Suprapubic skin (tissue), 4 donors: ENCODE results near the gene AKR1C3. TPM values are rescaled to one million over a fixed set of nuclear protein-coding genes. Genes with fewer than 3 reads are reported as not detected.

Experiments
- DNase-seq, 2 donors: peaks; one replicate each; pipeline ENCODE4 v3.0.0-alpha.2; 2019; ENCODE audit warnings: low spot score in 2 of 2
- H3K27ac ChIP-seq: fragments of 200-600 bp; sonication (generic); one replicate; pipeline ENCODE4 v1.5.1; 2019
- H3K27me3 ChIP-seq: fragments of 200-600 bp; sonication (generic); one replicate; pipeline ENCODE4 v1.5.1; 2019
- H3K36me3 ChIP-seq: fragments of 200-600 bp; sonication (generic); one replicate; pipeline ENCODE4 v1.5.1; 2019
- H3K4me1 ChIP-seq: fragments of 200-600 bp; sonication (generic); one replicate; pipeline ENCODE4 v1.5.1; 2019
- H3K4me3 ChIP-seq: fragments of 200-600 bp; sonication (generic); one replicate; pipeline ENCODE4 v1.5.1; 2019; ENCODE audit warnings: mild to moderate bottlenecking
- H3K9me3 ChIP-seq: fragments of 200-600 bp; sonication (generic); one replicate; pipeline ENCODE4 v1.5.1; 2019
- CTCF ChIP-seq, 2 donors: fragments of 200-600 bp in 1 of 2; fragments of 450-650 bp in 1 of 2; sonication (generic) in 1 of 2; IDR thresholded peaks; one replicate each; pipeline ENCODE4 v1.5.1; 2016 to 2019; ENCODE audit warnings: antibody characterized with exemption in 2 of 2, mild to moderate bottlenecking in 1 of 2, moderate library complexity in 1 of 2
- EP300 ChIP-seq: sonication (generic); formaldehyde crosslinking; IDR thresholded peaks from one replicate; pipeline ENCODE4 v1.6.1; 2017; ENCODE audit warnings: antibody characterized with exemption
- POLR2A ChIP-seq, 2 donors: fragments of 450-650 bp; IDR thresholded peaks; one replicate each; pipeline ENCODE4 v1.6.1; 2017; ENCODE audit warnings: antibody characterized with exemption in 2 of 2, mild to moderate bottlenecking in 2 of 2, moderate library complexity in 2 of 2
- POLR2AphosphoS5 ChIP-seq, 3 donors: sonication (generic); formaldehyde crosslinking; IDR thresholded peaks; one replicate each; pipeline ENCODE4 v1.6.1; 2017; ENCODE audit warnings: antibody characterized with exemption in 3 of 3
- WGBS: methylation state at CpG from one replicate; pipeline ENCODE4 v1.1.5; 2018; 5-methylcytosine and 5-hydroxymethylcytosine counted together
- total RNA-seq, 4 donors: library from RNA; depleted of rRNA; stranded (reverse); fragments of >200 nt; gene quantifications; one replicate each; pipeline ENCODE4 v1.1.0, GENCODE V29; 2016

AKR1C3 gene
- total RNA-seq, 4 donors from 2014 or later = 13.4 to 43.0 (median 15.5) TPM

GRCh38 chr10:5073659-5074058, 20.6 kb upstream of the AKR1C3 start:
- no peaks in the 10 kb centered on the region for H3K27me3 ChIP-seq
- H3K9me3 ChIP-seq = no peaks in the 10 kb centered on the region
- no peak overlapping the region for H3K27ac ChIP-seq
- H3K36me3 ChIP-seq = no peaks in the 10 kb centered on the region
- TF ChIP-seq CTCF (IDR thresholded peaks at IDR 0.05) (no peak), POLR2A (IDR thresholded peaks at IDR 0.05) (no peak), POLR2AphosphoS5 (IDR thresholded peaks at IDR 0.05) (no peak), EP300 (no peak)
- H3K4me3 ChIP-seq = no peak overlapping the region
- WGBS = 100% methylated on average over 2 of the region's 2 CpGs
- peaks cover 32% of the 10 kb centered on the region for H3K4me1 ChIP-seq
- DNase-seq = no peak

- Histone ChIP-seq H3K4me3 (no peak overlapping the region), H3K36me3 (no peaks in the 10 kb centered on the region), H3K4me1 (peaks cover 14% of the 10 kb centered on the region), H3K27me3 (no peaks in the 10 kb centered on the region), H3K9me3 (no peaks in the 10 kb centered on the region), H3K27ac (no peak overlapping the region)
- TF ChIP-seq EP300 = no peak
- no peak for TF ChIP-seq POLR2AphosphoS5 (IDR thresholded peaks at IDR 0.05)
- no peak for TF ChIP-seq POLR2A (IDR thresholded peaks at IDR 0.05)
- no peak for TF ChIP-seq CTCF (IDR thresholded peaks at IDR 0.05)
- WGBS = 52% methylated on average over 3 of the region's 3 CpGs
- DNase-seq = no peak
Observed at GRCh38 chr10:5076615-5077014, 17.6 kb upstream of the AKR1C3 start.

- WGBS = 74% methylated on average over 4 of the region's 4 CpGs
- Histone ChIP-seq H3K36me3 (no peaks in the 10 kb centered on the region), H3K9me3 (no peaks in the 10 kb centered on the region), H3K27me3 (no peaks in the 10 kb centered on the region), H3K4me3 (no peak overlapping the region), H3K27ac (no peak overlapping the region), H3K4me1 (no peaks in the 10 kb centered on the region)
- DNase-seq = no peak
- no peak for TF ChIP-seq POLR2AphosphoS5 (IDR thresholded peaks at IDR 0.05)
- TF ChIP-seq CTCF (IDR thresholded peaks at IDR 0.05) = no peak
- no peak for TF ChIP-seq POLR2A (IDR thresholded peaks at IDR 0.05)
Observed at GRCh38 chr10:5078547-5079180, 15.6 kb upstream of the AKR1C3 start.

GRCh38 chr10:5079306-5079830, 14.8 kb upstream of the AKR1C3 start:
- H3K4me1 ChIP-seq = no peaks in the 10 kb centered on the region
- no peak for DNase-seq
- H3K9me3 ChIP-seq = no peaks in the 10 kb centered on the region
- H3K27me3 ChIP-seq = no peaks in the 10 kb centered on the region
- no peak overlapping the region for H3K4me3 ChIP-seq
- no peak overlapping the region for H3K27ac ChIP-seq
- TF ChIP-seq POLR2AphosphoS5 (IDR thresholded peaks at IDR 0.05) (no peak), EP300 (no peak), CTCF (IDR thresholded peaks at IDR 0.05) (no peak), POLR2A (IDR thresholded peaks at IDR 0.05) (no peak)
- 68% methylated on average over 2 of the region's 2 CpGs for WGBS
- no peaks in the 10 kb centered on the region for H3K36me3 ChIP-seq

- H3K27ac ChIP-seq = no peak overlapping the region
Observed at GRCh38 chr10:5079836-5080235, 14.4 kb upstream of the AKR1C3 start.

More at GRCh38 chr10:5079836-5080235, 14.4 kb upstream of the AKR1C3 start:
- no peak for TF ChIP-seq CTCF (IDR thresholded peaks at IDR 0.05)
- TF ChIP-seq EP300 = no peak
- 89% methylated on average over 6 of the region's 6 CpGs for WGBS
- no peaks in the 10 kb centered on the region for H3K36me3 ChIP-seq
- no peaks in the 10 kb centered on the region for H3K27me3 ChIP-seq
- H3K4me1 ChIP-seq = no peaks in the 10 kb centered on the region
- H3K9me3 ChIP-seq = no peaks in the 10 kb centered on the region
- DNase-seq = no peak
- H3K4me3 ChIP-seq = no peak overlapping the region
